Astrocyte of the cerebellum (primary cell): Measurements from ENCODE around the gene TGFBR3L.

Source experiments
- DNase-seq: peaks from one replicate; pipeline ENCODE4 v3.0.0-alpha.2; 2011; ENCODE audit warnings: low read depth
- H3K4me3 ChIP-seq: 2 replicates; pipeline ENCODE4 v1.5.1; 2011; ENCODE audit warnings: mild to moderate bottlenecking, low read depth, low read length, moderate library complexity
- CTCF ChIP-seq: IDR thresholded peaks from 2 replicates; pipeline ENCODE4 v1.5.1; 2012; ENCODE audit warnings: low read length, low read depth, moderate library complexity, mild to moderate bottlenecking; ENCODE audit errors: missing control alignments
- in situ Hi-C: cut with HindIII; loops from 2 replicates; pipeline ENCODE4 v1.10.0; 2017; ENCODE audit warnings: low sequenced_read_pairs

Gene TGFBR3L

GRCh38 chr19:7881910-7882309, 32.7 kb upstream of the TGFBR3L start:
- no peak overlapping the region for H3K4me3 ChIP-seq
- no peak for DNase-seq
- in situ Hi-C loops: no loop called here
- no peak for TF ChIP-seq CTCF

- in situ Hi-C loops: no loop called here
- no peak for TF ChIP-seq CTCF
- DNase-seq: no peak
- H3K4me3 ChIP-seq: no peak overlapping the region
Measured at GRCh38 chr19:7883105-7883504, 31.5 kb upstream of the TGFBR3L start.

- H3K4me3 ChIP-seq: no peak overlapping the region
- in situ Hi-C loops: no loop called here
- DNase-seq: no peak
- TF ChIP-seq CTCF: no peak
Measured at GRCh38 chr19:7883796-7884570, 30.6 kb upstream of the TGFBR3L start.

- in situ Hi-C loops: no loop called here
Measured at GRCh38 chr19:7885818-7886217, 28.8 kb upstream of the TGFBR3L start.

GRCh38 chr19:7887408-7888144, 27.1 kb upstream of the TGFBR3L start:
- H3K4me3 ChIP-seq: peak overlapping the region; percentile 54
- TF ChIP-seq CTCF: no peak
- DNase-seq: no peak
- in situ Hi-C loops: no loop called here

More at GRCh38 chr19:7885818-7886217, 28.8 kb upstream of the TGFBR3L start:
- H3K4me3 ChIP-seq: no peak overlapping the region
- DNase-seq: no peak
- TF ChIP-seq CTCF: no peak

GRCh38 chr19:7888145-7888825, 26.3 kb upstream of the TGFBR3L start, which contains the start of gene LRRC8E:
LRRC8E (plus strand) TSS chr19:7888510; CDS start chr19:7895604, 7,094 bp downstream.
- in situ Hi-C loops: no loop called here
- DNase-seq: peak; percentile 27
- no peak for TF ChIP-seq CTCF
- peak within 1 kb of the TSS; percentile 54 for H3K4me3 ChIP-seq
